Hippocampal formation (tissue), 2 donors: ENCODE results near the gene YY1.
"Not testable (repeated sequence)": the region's sequence is repeated elsewhere in the genome, so short reads cannot be mapped to it uniquely, and the experiment has no call there.

Experiments used
- DNase-seq, 2 donors: peaks; one replicate each; lab custom pipeline; 2025; lab: John Stamatoyannopoulos, UW

The YY1 gene

GRCh38 chr14:100238419-100239210 lies at the start of gene YY1:
Gene YY1 (plus strand): TSS chr14:100239144. CDS start chr14:100239245, 101 bp downstream.
- peak; percentile 95 to 96 for DNase-seq

GRCh38 chr14:100190126-100190525 lies 48.8 kb upstream of the YY1 start:
- no peak for DNase-seq

GRCh38 chr14:100191584-100192249 lies 47.2 kb upstream of the YY1 start:
- DNase-seq = no peak

GRCh38 chr14:100192250-100192671 lies 46.7 kb upstream of the YY1 start:
- no peak for DNase-seq

DNA sequence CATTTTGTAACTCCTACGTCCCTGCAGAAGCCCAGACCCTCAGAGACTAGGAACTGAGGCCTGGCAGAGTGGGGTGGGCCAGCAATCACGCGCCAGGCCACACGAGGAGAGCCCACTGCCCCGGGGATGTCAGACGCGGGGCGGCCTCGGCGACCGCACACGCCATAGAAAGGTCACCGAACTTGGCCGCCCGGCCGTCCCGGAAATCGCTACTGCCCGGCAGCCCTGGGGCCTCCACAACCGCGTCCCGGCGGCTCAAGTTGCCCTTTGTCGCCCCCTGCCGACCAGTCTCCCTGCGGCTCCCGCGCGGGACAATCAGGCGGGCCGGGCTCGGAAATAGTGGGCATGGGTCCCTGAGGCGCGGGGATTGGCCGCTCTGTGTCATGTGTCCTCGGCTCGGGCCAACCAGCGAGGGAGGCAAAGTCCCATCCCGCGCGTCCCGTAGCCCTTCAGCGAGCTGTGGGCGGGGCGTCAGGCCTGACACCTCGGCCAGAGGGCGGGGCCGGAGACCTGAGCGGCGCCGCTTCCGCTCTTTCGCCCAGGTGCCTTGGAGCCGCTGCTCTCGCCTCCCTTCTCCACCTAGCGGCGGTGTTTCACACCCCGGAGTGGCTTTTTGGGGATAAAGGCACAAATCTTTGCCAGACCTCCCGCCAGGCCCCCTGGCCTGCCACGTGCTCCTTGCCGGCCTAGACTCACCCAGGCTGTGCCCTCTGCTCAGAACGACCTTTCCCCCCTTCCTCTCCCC lies 46.1 kb upstream of the YY1 start:
- peak; percentile 87 to 98 for DNase-seq

DNA sequence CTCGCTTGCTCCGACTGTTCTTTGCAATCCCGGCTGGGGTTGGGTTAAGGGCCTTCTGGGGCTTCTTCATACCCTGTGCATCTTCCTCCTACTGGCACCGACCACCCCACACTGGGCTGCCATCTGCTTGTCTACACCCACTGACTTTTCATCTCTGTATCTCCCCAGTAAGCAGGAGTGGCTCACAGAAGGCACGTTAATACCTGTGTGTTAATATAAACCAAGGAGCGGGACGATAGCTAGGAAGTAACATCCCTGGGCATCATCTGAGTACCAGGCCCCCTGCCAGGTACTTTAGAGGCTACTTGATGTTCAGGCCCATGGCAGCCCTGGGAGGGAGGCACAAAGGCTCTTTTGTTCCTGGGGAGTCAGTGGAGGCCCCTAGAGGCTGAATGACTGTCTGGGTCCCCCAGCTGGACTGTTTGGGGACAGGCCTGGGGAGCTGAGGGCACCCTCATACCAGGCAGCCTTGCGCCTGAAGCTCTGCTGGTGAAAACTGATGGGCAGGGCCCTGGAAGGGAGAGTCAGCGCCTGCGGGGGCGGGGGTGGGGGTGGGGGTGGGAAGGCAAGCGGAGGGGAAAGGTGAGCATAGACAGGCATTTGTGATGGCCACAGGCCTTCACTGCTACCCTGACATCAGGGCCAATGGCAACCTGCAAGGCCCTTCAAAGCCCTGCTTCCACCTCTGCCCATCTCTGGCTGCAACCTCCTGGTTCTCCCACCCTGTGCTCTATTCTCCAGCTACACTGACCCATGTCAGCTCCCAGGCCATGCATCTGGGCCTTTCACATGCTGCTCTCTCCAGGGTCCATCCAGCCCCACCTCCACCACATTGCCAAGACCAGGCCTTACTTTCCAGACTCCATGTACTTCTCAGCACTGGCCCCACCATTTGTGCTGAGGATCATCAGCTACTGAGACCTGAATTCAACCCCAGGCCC lies 45.3 kb upstream of the YY1 start:
- peak; percentile 30 to 47 for DNase-seq

DNA sequence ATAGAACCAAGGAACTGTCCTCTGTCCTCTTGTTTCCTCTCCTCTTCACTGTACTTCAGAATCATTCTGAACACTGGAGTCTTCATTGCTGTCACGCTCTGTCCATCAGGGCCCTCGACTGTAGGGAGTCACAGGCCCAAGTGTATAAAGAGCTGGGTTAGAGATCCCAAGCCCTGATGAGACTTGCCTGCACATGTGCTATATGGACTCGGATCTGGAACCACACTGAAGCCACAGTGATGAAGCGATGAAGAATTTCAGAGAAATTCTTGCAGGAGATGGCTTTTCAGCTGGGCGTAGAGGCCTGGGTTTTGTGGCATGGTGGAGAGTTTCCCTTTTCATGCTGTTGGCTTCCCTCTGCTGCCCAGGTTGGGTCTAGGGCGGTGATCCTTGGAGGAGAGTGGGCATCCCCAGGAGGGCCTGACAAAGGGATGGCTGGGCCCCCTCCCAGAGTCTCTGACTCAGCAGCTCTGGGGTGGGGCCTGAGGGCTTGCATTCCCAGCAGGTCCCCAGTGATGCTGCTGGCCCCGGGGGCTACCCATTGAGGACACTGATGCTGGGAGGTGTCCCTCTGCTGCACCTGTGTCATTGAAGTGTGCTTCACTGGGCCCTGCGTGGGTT lies 39.6 kb upstream of the YY1 start:
- DNase-seq = no peak

DNA sequence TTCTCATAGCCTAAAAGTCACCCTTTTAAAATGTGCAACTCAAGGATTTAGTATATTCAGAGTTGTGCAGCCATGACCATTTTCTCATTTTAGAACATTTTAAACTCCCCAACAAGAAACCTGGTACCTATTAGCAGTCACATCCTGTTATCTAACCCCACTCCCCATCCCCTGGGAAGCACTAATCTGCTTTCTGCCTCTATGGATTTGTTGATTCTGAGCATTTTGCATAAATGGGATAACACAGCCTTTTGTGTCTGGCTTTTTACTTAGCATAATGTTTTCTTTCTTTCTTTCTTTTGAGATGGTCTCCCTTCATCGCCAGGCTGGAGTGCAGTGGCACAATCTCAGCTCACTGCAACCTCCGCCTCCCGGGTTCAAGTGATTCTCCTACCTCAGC lies 38.6 kb upstream of the YY1 start:
- no peak for DNase-seq

DNA sequence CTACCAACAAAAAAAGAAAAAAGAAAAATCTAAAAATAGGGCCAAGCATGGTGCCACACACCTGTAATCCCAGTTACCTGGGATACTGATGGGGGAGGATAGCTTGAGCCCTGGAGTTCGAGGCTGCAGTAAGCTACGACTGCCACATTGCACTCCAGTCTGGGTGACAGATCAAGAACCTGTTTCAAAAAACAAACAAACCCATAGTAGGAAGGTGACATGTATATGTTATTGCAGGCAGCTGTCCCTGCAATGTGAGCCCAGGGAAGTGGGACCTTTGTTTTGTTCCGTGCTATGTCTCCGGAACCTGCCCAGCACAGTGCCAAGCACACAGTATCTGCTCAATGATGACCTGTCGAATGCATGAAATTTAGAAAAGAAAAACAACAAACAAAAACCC lies 37.2 kb upstream of the YY1 start:
- DNase-seq = no peak

DNA sequence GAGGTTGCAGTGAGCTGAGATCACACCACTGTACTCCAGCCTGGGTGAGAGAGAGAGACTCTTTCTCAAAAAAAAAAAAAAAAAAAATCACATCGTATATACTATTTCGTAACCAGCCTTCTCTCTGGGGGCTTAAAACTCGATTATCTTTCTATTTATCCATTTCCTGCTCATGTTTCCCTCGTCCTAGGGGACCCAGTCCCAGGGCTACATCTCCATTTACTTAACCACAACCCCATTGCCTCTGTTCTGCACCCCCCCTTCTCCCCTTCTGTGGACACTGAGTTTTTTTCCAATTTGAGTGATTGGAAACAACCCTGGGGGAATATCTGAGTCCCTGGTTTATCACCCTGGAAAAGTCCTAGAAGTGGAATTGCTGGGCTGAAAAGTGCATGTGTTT lies 36.2 kb upstream of the YY1 start:
- DNase-seq = no peak

DNA sequence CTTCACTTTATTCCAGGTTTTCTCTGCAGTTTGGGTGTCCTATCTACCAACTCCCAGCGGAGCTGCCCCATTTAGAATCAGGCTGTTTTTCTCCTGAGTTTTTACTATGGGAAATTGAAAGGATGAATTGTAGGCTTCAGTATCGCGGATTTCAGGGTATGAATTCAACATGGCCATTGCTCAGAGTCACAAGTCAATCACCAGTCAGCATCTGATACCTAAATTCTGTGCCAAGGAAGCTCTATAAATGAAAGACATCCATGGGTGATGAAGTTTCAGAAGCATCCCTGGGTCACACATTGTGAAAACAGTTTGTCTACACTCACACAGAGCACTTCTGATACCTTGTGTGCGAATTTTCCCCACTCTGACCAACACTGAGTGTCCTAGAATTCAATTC lies 35.8 kb upstream of the YY1 start:
- no peak for DNase-seq

- DNase-seq = no peak
Measured at GRCh38 chr14:100203962-100204834, 34.7 kb upstream of the YY1 start.

DNA sequence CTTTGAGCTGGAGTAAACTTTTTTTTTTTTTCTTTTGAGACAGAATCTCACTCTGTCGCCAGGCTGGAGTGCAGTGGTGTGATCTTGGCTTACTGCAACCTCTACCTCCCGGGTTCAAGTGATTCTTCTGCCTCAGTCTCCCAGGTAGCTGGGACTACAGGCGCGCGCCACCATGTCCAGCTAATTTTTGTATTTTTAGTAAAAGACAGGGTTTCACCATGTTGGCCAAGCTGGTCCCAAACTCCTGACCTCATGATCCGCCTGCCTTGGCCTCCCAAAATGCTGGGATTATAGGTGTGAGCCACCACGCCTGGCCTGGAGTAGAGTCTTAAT lies 34.1 kb upstream of the YY1 start:
- DNase-seq = not testable (repeated sequence)

- not testable (repeated sequence) for DNase-seq
Measured at GRCh38 chr14:100207588-100207987, 31.4 kb upstream of the YY1 start.

GRCh38 chr14:100208136-100208535 lies 30.8 kb upstream of the YY1 start:
- DNase-seq = not testable (repeated sequence)

- DNase-seq = no peak
Measured at GRCh38 chr14:100211366-100211765, 27.6 kb upstream of the YY1 start.

DNA sequence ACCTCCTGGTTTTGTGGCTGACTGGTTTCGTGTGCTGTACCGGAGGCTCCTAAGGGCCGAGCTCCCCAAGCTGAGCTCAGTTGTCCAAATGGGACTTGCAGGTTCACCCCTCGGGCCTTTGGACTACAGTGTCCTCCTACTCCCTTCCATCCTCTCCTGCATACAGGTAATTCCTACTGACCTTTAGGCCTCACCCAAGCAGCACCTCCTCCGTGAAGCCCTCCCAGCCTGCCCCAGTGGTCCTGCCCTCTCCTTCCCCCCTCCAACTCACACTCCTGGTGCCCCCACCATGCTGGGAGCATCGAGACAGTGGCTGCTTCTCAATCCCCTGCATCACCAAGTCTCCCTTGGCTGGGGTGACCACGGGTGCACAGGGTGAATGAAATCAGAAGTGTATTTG lies 27.1 kb upstream of the YY1 start:
- no peak for DNase-seq

- no peak for DNase-seq
Measured at GRCh38 chr14:100212476-100213333, 26.2 kb upstream of the YY1 start.

DNA sequence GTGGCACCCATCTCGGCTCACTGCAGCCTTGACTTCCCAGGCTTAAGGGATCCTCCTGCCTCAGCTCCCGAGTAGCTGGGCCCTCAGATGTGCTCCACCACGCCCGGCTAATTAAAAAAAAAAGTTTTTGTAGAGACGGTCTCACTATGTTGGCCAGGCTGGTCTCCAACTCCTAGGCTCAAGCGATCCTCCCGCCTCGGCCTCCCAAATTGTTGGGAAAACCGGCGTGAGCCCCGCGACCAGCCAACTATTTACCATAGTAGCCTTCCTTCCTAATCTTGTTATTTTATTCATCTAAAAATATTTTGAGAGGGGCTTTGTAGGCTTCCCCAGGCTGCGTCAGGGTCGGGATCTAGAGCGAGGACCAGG lies 25.4 kb upstream of the YY1 start:
- DNase-seq = no peak
